ENCODE measurements around the gene HOXB8.

Gene HOXB8

GRCh38 chr17:48632579-48633265 is 17.6 kb upstream of the HOXB8 start:
- H3K4me3 ChIP-seq (ENCODE audit: low read length) = peak overlapping the region; percentile 5
- no peak overlapping the region for H3K27ac ChIP-seq (ENCODE audit: low read depth, low read length)
- H3K36me3 ChIP-seq (ENCODE audit: control insufficient read depth, insufficient read depth, low read length) = no peaks in the 10 kb centered on the region
- no peaks in the 10 kb centered on the region for H3K4me1 ChIP-seq (ENCODE audit: control insufficient read depth, insufficient read depth, low read length)
- H3K9ac ChIP-seq (ENCODE audit: low read length) = no peak overlapping the region
- H3K27me3 ChIP-seq (ENCODE audit: control insufficient read depth, insufficient read depth, low read length) = peaks cover 52% of the 10 kb centered on the region

- Histone ChIP-seq H3K9ac (ENCODE audit: low read length) (no peak overlapping the region), H3K4me3 (ENCODE audit: low read length) (no peak overlapping the region), H3K36me3 (ENCODE audit: control insufficient read depth, insufficient read depth, low read length) (no peaks in the 10 kb centered on the region), H3K4me1 (ENCODE audit: control insufficient read depth, insufficient read depth, low read length) (no peaks in the 10 kb centered on the region), H3K27me3 (ENCODE audit: control insufficient read depth, insufficient read depth, low read length) (peaks cover 60% of the 10 kb centered on the region), H3K27ac (ENCODE audit: low read depth, low read length) (no peak overlapping the region)
These were observed 16.8 kb upstream of the HOXB8 start for GRCh38 chr17:48631693-48632578.

GRCh38 chr17:48630925-48631692 is 16.0 kb upstream of the HOXB8 start:
- no peak overlapping the region for H3K27ac ChIP-seq (ENCODE audit: low read depth, low read length)
- H3K4me3 ChIP-seq (ENCODE audit: low read length) = peak overlapping the region; percentile 43
- H3K27me3 ChIP-seq (ENCODE audit: control insufficient read depth, insufficient read depth, low read length) = peaks cover 64% of the 10 kb centered on the region
- H3K36me3 ChIP-seq (ENCODE audit: control insufficient read depth, insufficient read depth, low read length) = no peaks in the 10 kb centered on the region
- H3K9ac ChIP-seq (ENCODE audit: low read length) = no peak overlapping the region
- H3K4me1 ChIP-seq (ENCODE audit: control insufficient read depth, insufficient read depth, low read length) = no peaks in the 10 kb centered on the region

GRCh38 chr17:48630009-48630924 is 15.2 kb upstream of the HOXB8 start:
- H3K27me3 ChIP-seq (ENCODE audit: control insufficient read depth, insufficient read depth, low read length) = peaks cover 72% of the 10 kb centered on the region
- no peak overlapping the region for H3K4me3 ChIP-seq (ENCODE audit: low read length)
- H3K4me1 ChIP-seq (ENCODE audit: control insufficient read depth, insufficient read depth, low read length) = no peaks in the 10 kb centered on the region
- H3K36me3 ChIP-seq (ENCODE audit: control insufficient read depth, insufficient read depth, low read length) = no peaks in the 10 kb centered on the region
- no peak overlapping the region for H3K9ac ChIP-seq (ENCODE audit: low read length)
- no peak overlapping the region for H3K27ac ChIP-seq (ENCODE audit: low read depth, low read length)

- H3K36me3 ChIP-seq (ENCODE audit: control insufficient read depth, insufficient read depth, low read length) = no peaks in the 10 kb centered on the region
- H3K9ac ChIP-seq (ENCODE audit: low read length) = no peak overlapping the region
- H3K27me3 ChIP-seq (ENCODE audit: control insufficient read depth, insufficient read depth, low read length) = peaks cover 66% of the 10 kb centered on the region
- H3K4me3 ChIP-seq (ENCODE audit: low read length) = no peak overlapping the region
- no peaks in the 10 kb centered on the region for H3K4me1 ChIP-seq (ENCODE audit: control insufficient read depth, insufficient read depth, low read length)
- H3K27ac ChIP-seq (ENCODE audit: low read depth, low read length) = no peak overlapping the region
These were observed 14.3 kb upstream of the HOXB8 start for GRCh38 chr17:48629411-48629759.

GRCh38 chr17:48628649-48629410 is 13.7 kb upstream of the HOXB8 start:
- Histone ChIP-seq H3K4me3 (ENCODE audit: low read length) (no peak overlapping the region), H3K36me3 (ENCODE audit: control insufficient read depth, insufficient read depth, low read length) (no peaks in the 10 kb centered on the region)

GRCh38 chr17:48627623-48628521 is 12.8 kb upstream of the HOXB8 start:
- no peak overlapping the region for H3K4me3 ChIP-seq (ENCODE audit: low read length)

More at GRCh38 chr17:48628649-48629410, 13.7 kb upstream of the HOXB8 start:
- Histone ChIP-seq H3K27ac (ENCODE audit: low read depth, low read length) (no peak overlapping the region), H3K27me3 (ENCODE audit: control insufficient read depth, insufficient read depth, low read length) (peaks cover 67% of the 10 kb centered on the region), H3K9ac (ENCODE audit: low read length) (no peak overlapping the region), H3K4me1 (ENCODE audit: control insufficient read depth, insufficient read depth, low read length) (no peaks in the 10 kb centered on the region)

GRCh38 chr17:48627118-48627597 is 12.1 kb upstream of the HOXB8 start:
- no peak overlapping the region for H3K27ac ChIP-seq (ENCODE audit: low read depth, low read length)
- H3K4me3 ChIP-seq (ENCODE audit: low read length) = peak overlapping the region; percentile 43
- no peaks in the 10 kb centered on the region for H3K4me1 ChIP-seq (ENCODE audit: control insufficient read depth, insufficient read depth, low read length)
- H3K9ac ChIP-seq (ENCODE audit: low read length) = peak overlapping the region; percentile 3
- peaks cover 60% of the 10 kb centered on the region for H3K27me3 ChIP-seq (ENCODE audit: control insufficient read depth, insufficient read depth, low read length)
- no peaks in the 10 kb centered on the region for H3K36me3 ChIP-seq (ENCODE audit: control insufficient read depth, insufficient read depth, low read length)

More at GRCh38 chr17:48627623-48628521, 12.8 kb upstream of the HOXB8 start:
- Histone ChIP-seq H3K36me3 (ENCODE audit: control insufficient read depth, insufficient read depth, low read length) (no peaks in the 10 kb centered on the region), H3K4me1 (ENCODE audit: control insufficient read depth, insufficient read depth, low read length) (no peaks in the 10 kb centered on the region), H3K9ac (ENCODE audit: low read length) (no peak overlapping the region), H3K27ac (ENCODE audit: low read depth, low read length) (no peak overlapping the region), H3K27me3 (ENCODE audit: control insufficient read depth, insufficient read depth, low read length) (peaks cover 66% of the 10 kb centered on the region)

- Histone ChIP-seq H3K4me3 (ENCODE audit: low read length) (peak within 1 kb of the TSS; percentile 62), H3K9ac (ENCODE audit: low read length) (peak within 1 kb of the TSS; percentile 3), H3K27ac (ENCODE audit: low read depth, low read length) (no peak within 1 kb of the TSS), H3K27me3 (ENCODE audit: control insufficient read depth, insufficient read depth, low read length) (peaks cover 62% of the 10 kb centered on the region), H3K4me1 (ENCODE audit: control insufficient read depth, insufficient read depth, low read length) (no peaks in the 10 kb centered on the region), H3K36me3 (ENCODE audit: control insufficient read depth, insufficient read depth, low read length) (no peaks in the 10 kb centered on the region)
These were observed 11.4 kb upstream of the HOXB8 start, which contains the start of gene HOXB9 for GRCh38 chr17:48626245-48627117. TSS of gene HOXB9 (minus strand) at chr17:48626358. CDS start at chr17:48626269, 89 bp downstream.

Data from rectal smooth muscle tissue (tissue), 1 donor.